HCT116 (cell line): ENCODE measurements around the gene MPZ.
"Not testable (repeated sequence)": the region's sequence is repeated elsewhere in the genome, so short reads cannot be mapped to it uniquely, and the experiment has no call there.

Source experiments
- ATF3 ChIP-seq: IDR thresholded peaks from 2 replicates; pipeline ENCODE4 v1.6.1; 2012
- CEBPB ChIP-seq: IDR thresholded peaks from 2 replicates; pipeline ENCODE4 v1.6.1; 2012; ENCODE audit warnings: low read depth
- CTCF ChIP-seq, 3 experiments: fragments of 200-600 bp in 1 of 3; sonication (generic) in 1 of 3; IDR thresholded peaks in 2 of 3; conservative IDR thresholded peaks in 1 of 3; 2 replicates each; pipeline ENCODE4 v1.5.1; 2012 to 2017; ENCODE audit warnings: low read depth in 2 of 3, low read length in 2 of 3, antibody characterized with exemption in 1 of 3, borderline replicate concordance in 1 of 3, control low read depth in 1 of 3, mild to moderate bottlenecking in 1 of 3, mixed read lengths in 1 of 3, mixed run types in 1 of 3, moderate library complexity in 1 of 3; ENCODE audit not compliant: insufficient read depth in 1 of 3
- EGR1 ChIP-seq: IDR thresholded peaks from 2 replicates; pipeline ENCODE4 v1.6.1; 2012; ENCODE audit warnings: low read depth
- EZH2 ChIP-seq: fragments of 200-600 bp; sonication (generic); IDR thresholded peaks from 2 replicates; pipeline ENCODE4 v1.6.1; 2017; ENCODE audit warnings: antibody characterized with exemption, mixed run types
- EZH2phosphoT487 ChIP-seq: fragments of 200-600 bp; IDR thresholded peaks from 2 replicates; pipeline ENCODE4 v1.6.1; 2018; ENCODE audit warnings: antibody characterized with exemption, borderline replicate concordance
- MAX ChIP-seq: IDR thresholded peaks from 2 replicates; pipeline ENCODE4 v1.6.1; 2012
- POLR2A ChIP-seq: IDR thresholded peaks from 2 replicates; pipeline ENCODE4 v1.7.0; 2011; ENCODE audit warnings: borderline replicate concordance; ENCODE audit not compliant: insufficient read depth, insufficient read length; ENCODE audit errors: extremely low read depth
- RAD21 ChIP-seq: IDR thresholded peaks from 2 replicates; pipeline ENCODE4 v1.6.1; 2012; ENCODE audit warnings: low read depth, mild to moderate bottlenecking
- SIN3A ChIP-seq: IDR thresholded peaks from 2 replicates; pipeline ENCODE4 v1.6.1; 2012; ENCODE audit warnings: low read depth
- SP1 ChIP-seq: IDR thresholded peaks from 2 replicates; pipeline ENCODE4 v1.6.1; 2012; ENCODE audit warnings: low read depth
- YY1 ChIP-seq: IDR thresholded peaks from 2 replicates; pipeline ENCODE4 v1.6.1; 2011; ENCODE audit warnings: low read length, low read depth, moderate library complexity, mild to moderate bottlenecking; ENCODE audit not compliant: insufficient replicate concordance; ENCODE audit errors: extremely low read depth
- ZBTB33 ChIP-seq: IDR thresholded peaks from 2 replicates; pipeline ENCODE4 v1.6.1; 2011; ENCODE audit warnings: mild to moderate bottlenecking, low read length, moderate library complexity; ENCODE audit not compliant: insufficient replicate concordance; ENCODE audit errors: extremely low read depth

- not testable (repeated sequence) for TF ChIP-seq SP1; EZH2; CTCF (IDR thresholded peaks at IDR 0.05 in 2 of 3, conservative IDR thresholded peaks at IDR 0.05 in 1 of 3; ENCODE audit: borderline replicate concordance in 1 of 3, insufficient read depth in 1 of 3, low read depth in 2 of 3, low read length in 2 of 3); MAX; RAD21; SIN3A; EZH2phosphoT487; ZBTB33; CEBPB; ATF3; EGR1; POLR2A; YY1
Measured at GRCh38 chr1:161255302-161255701, 54.5 kb downstream of the MPZ start.
